D721Med (cell line): ENCODE results near the gene RCBTB1.
"Not testable (repeated sequence)": the region's sequence is repeated elsewhere in the genome, so short reads cannot be mapped to it uniquely, and the experiment has no call there.

Experiments
- DNase-seq: peaks from one replicate; pipeline ENCODE4 v3.0.0; 2011; ENCODE audit warnings: low spot score; ENCODE audit not compliant: insufficient read length
- FAIRE-seq: peaks from 2 replicates; lab custom pipeline; 2011; peaks lifted over from hg19 to GRCh38; lab: Jason Lieb, UNC
- CTCF ChIP-seq: IDR thresholded peaks from 2 replicates; pipeline ENCODE4 v1.5.1; 2012; ENCODE audit warnings: mild to moderate bottlenecking, control low read depth; ENCODE audit not compliant: insufficient read depth; ENCODE audit errors: missing control alignments

Gene RCBTB1

DNA sequence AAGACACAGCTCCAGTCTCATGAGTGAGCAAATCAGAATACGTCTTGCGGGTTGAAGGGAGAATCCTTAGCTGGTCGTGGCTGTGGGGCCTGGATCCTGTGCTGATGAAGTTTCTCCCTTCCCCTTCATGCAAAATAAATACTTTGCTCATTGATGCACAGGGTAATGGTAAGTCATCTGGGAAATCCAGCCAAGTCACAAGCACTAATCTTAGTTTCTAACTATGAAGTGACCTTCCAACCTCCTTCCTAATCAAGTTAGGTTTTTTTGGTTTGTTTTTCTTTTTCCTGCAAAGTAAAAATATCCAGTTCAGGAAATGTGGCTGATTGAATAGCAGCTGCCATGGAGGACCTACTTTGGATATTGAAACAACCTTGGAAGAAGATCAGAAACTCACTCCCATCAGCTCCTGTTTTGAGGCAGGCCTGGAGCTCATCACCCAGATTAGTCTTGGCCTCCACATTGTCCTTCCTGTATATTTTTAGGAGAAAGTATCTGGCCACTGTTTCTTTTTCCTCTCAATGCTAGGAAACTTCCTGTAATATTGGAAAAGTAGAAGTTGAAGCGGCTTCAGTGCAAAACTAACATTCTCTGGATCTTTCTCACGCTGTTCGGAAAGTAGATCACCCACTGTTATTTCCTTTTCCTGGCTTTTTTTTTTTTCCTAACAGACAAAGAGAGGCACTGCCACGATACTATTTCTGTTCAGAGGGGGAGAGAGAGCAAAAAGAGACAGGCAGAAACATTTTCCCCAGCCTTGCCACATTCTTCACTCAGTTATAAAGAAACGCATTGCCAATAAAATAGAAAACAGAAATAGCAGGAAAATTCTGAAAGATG is 30.7 kb upstream of the RCBTB1 start:
- no peak for FAIRE-seq
- no peak for DNase-seq
- no peak for TF ChIP-seq CTCF

DNA sequence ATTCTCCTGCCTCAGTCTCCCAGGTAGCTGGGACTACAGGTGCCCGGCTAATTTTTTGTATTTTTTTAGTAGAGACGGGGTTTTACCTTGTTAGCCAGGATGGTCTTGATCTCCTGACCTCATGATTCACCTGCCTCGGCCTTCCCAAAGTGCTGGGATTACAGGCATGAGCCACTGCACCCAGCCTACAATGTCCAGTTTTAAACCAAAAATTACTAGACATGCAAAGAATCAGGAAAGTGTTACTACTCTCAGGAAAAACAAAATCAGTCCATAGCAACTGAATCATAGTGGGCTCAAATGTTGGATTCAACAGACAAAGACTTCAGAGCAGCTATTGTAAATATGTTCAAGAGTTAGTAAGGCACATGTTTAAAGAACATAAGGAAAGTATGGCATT is 26.7 kb upstream of the RCBTB1 start:
- FAIRE-seq = not testable (repeated sequence)

DNA sequence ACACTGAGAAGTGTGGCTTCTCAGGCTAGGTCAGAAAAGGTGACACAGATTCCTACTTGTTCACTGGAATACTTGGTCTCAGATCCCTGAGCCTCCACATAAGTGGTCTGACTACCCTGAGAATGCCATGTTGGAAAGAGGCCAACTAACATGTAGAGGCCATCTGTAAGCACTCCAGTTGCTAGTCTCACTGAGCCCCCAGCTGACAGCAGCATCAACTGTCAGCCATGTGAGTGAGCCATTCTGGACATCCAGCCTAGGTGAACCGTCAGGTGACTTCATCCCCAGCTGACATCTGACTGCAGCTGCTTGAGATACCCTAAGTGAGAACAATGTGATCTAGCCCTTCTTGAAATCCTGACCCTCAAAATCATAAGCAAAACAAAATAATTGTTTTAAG is 24.8 kb upstream of the RCBTB1 start:
- FAIRE-seq (no peak), DNase-seq (no peak)
- no peak for TF ChIP-seq CTCF

More for the DNA sequence above, 26.7 kb upstream of the RCBTB1 start:
- DNase-seq = not testable (repeated sequence)

DNA sequence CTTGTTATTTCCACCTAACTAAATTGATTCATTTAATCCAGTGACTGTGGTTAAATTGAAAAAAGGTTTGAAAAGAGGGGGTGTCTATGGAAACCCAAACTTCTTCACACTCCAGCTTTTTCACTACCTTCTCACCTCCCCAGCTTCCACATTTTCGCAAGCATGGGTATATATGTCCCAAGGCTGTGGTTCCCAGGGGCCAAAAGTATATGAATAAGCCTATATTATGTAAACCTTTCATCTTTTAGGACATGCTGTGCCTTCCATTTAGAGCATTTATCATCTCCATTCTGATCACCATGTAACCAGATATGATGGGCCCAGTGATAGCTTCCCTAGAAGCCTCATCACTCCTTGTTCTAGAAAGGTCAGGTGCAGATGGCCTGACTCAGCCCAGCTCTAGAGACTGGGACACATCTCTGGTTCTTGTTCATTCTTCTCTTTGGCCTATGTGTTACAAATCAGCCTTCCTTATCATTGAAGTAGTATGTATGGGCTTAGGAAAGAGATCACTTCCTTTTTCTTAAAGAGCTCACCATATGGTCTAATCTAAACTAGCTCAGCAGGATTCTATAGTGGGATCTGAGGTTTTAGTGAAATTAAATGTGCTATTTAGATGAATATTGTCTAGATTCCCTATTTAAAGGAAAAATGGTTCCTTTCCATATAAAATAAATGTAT is 23.4 kb upstream of the RCBTB1 start:
- no peak for DNase-seq
- no peak for FAIRE-seq
- no peak for TF ChIP-seq CTCF

GRCh38 chr13:49607761-49608160 is 22.4 kb upstream of the RCBTB1 start:
- FAIRE-seq (no peak), DNase-seq (no peak)
- no peak for TF ChIP-seq CTCF

DNA sequence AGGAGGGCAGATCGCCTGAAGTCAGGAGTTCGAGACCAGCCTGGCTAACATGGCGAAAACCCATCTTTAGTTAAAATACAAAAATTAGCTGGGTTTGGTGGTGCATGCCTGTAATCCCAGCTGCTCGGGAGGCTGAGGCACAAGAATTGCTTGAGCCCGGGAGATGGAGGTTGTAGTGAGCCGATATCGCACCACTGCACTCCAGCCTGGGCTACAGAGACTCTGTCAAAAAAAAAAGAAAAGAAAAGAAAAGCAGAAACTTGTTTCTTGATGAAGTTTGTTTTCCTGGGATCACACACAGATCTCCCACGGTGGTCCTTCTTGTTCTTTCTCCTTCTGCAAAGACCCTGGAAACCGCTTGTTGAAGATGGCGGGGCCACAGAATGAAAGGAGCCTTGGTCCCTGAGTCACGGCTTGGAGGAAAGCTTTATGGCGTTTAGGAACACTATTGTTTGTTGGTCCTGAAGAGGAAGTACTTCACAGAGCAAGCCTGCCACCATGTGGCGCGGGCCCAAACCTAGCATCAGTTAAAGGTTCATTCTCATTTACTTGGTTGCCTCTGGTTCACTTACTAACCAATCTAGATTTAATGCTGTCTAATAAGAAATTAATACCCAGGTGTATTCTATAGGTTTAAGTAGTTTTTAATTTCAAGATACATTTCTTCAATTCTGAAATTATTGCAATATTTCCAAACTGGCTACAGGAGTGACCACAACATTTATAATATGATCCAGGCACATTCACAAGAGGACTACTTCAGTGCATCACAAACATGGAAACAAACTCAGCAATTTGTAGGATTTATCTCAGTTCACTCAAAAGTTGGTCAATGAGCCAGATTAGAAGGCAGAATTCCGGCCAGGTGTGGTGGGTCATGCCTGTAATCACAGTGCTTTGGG is 21.6 kb upstream of the RCBTB1 start:
- TF ChIP-seq CTCF = peak; percentile 96
- FAIRE-seq = peak; percentile 77
- DNase-seq = peak; percentile 30

- no peak for TF ChIP-seq CTCF
- FAIRE-seq (no peak), DNase-seq (no peak)
These were observed 19.2 kb upstream of the RCBTB1 start for GRCh38 chr13:49604570-49604969.

DNA sequence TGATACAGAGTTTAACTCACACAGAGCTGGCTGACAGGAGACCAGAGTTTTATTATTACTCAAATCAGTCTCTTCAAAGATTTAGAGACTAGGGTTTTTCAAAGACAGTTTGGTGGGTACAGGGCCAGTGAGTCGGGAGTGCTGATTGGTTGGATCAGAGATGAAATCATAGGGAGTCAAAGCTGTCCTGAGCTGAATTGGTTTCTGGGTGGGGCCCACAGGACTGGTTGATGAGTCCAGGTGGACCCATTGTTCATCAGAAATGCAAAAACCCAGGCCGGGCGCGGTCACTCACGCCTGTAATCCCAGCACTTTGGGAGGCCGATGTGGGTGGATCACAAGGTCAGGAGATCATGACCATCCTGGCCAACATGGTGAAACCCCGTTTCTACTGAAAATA is 17.3 kb upstream of the RCBTB1 start:
- not testable (repeated sequence) for FAIRE-seq, DNase-seq
